HG03469 (cell line): ENCODE measurements around the gene FRAT2.
A peak's percentile ranks its signal among the peaks of the same experiment; 100 is the strongest.

Source experiments
- ATAC-seq: cut with Tn5 transposase; IDR thresholded peaks from one replicate; pipeline ENCODE4 v1.9.1; 2021; ENCODE audit warnings: mild to moderate bottlenecking, moderate library complexity, moderate number of reproducible peaks; ENCODE audit not compliant: unreplicated experiment

The FRAT2 gene

DNA sequence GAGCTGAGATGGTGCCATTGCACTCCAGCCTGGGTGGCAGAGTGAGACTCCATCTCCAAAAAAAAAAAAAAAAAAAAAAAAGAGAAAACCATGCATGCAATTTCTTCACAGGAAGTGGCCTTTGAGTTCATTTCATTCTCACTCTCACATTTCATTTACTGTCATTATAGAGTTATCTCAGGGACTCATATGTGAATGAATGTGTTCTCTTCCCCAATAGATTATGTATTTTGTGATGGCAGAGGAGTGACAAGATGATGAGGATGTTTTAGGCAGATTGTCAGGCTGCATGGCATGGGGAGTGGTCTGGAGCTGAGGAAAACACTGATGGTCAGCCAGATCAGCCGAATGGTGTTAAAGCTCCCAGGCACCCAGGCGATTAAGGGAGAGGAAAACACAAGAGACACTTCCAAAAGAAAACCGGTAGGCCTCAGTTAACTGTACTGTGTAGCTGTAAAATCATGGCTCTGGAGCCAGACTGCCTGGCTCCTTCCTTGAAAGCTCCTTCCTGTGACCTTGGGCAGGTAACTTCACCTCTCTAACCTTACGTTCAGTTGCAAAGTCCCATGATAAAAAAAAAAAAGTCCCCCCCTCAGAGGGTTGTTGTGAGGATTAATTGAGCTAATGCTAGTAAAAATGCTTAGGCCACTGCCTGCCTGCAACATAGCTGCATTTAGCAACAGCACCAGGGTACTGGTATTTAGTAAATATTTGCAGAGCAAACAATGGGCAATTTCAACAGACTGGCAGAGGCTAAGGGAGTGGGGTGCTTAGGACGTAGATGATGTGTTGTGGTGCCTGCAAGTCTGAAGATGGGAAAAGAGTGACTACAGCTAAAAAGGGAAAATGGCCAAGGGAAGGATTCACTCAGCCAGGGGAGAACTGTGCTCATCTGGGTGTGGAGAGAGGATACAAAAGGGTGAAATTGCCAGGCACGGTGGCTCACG is 6.9 kb downstream of the FRAT2 start:
- ATAC-seq, result no peak

DNA sequence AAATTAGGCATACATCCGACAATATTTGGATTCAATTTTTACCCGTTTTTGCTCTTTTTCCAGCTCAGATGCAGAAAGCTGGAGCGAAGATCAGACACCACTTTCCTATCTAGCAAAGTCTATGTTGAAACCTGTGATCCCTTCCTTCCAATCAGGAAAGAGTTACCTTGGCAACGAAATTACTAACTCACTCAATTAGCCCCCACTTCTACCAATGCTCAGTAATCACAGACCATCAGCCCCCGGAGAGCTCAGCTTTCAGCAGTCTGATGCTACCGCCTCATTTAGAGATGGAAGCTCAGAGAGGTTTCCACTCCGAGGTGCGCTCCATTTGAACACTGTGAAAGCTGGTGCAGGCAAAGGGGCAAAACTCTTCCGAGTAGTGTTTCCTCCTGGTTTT is 8.8 kb downstream of the FRAT2 start:
- ATAC-seq, result no peak

DNA sequence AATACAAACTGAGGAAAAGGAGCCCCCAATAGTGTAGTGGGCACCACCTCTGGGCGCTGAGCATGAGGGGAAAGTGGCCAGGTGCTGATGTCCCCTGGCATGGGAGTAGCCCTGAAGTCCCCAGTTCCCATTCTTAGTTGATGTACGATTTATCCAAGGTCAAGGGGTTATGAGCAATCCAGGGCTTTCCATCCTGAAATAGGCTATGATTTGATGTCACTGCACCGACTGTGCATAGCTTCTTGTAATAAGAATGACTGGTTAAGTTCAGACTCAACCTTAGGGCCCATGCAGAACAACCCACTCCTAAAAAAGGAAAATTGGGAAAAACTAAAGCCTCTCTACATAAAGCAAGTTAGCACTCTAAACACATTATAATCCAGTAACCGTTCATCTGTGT is 11.0 kb downstream of the FRAT2 start:
- no peak for ATAC-seq

DNA sequence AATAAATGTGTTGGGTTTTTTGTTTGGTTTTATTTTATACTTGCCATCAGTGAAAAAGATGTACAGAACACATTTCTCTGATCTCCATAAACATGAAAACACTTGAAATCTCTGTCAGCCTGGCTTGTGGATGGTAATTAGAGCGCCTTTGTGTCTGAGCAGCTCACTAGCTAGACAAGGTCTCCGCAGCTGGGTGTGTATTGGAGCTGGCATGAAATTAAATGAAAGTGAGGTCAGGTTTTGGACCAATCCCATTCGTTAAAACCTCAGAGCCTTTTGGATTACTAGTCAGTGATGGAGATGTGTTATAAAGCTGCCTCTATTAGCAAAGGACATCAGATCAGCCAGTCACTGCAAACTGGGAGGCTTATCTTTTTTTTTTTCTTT is 12.7 kb downstream of the FRAT2 start:
- no peak for ATAC-seq

DNA sequence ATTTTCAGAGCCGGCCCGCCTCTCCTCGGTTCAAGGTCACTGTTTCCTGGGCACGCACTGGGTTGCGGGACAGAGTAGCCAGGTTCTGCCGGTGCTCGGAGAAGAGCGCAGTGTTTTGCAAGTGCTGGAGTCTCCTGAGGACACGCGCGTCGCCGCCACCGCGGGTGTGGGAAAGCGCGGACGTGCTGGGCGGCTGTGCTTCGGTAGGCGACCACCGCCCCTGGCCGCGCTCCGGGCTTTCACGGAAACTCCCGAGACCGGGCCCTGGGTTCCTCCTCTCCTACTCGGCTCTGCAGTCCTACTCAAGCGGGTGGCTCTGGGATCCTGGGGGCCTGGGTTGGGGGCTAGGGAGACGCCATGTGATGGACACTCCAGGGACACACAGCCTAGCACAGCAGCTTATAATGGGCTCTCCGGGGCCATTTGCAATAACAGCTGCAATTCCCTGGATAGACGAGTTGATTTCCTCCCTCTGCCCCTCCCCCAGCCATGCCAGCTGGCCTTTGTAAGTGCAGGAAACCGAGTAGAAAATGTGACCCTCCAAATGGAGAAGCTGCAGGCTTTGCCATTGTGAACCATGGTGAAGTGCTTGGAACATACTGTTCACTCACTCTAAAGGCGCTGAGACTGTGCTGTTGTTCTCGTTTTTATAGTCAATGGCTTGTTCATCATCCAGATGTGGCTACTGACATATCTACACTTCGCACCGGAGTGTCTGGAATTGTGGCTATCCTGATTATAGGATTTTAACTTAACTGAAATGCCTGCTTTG is 13.3 kb downstream of the FRAT2 start:
- no peak for ATAC-seq

DNA sequence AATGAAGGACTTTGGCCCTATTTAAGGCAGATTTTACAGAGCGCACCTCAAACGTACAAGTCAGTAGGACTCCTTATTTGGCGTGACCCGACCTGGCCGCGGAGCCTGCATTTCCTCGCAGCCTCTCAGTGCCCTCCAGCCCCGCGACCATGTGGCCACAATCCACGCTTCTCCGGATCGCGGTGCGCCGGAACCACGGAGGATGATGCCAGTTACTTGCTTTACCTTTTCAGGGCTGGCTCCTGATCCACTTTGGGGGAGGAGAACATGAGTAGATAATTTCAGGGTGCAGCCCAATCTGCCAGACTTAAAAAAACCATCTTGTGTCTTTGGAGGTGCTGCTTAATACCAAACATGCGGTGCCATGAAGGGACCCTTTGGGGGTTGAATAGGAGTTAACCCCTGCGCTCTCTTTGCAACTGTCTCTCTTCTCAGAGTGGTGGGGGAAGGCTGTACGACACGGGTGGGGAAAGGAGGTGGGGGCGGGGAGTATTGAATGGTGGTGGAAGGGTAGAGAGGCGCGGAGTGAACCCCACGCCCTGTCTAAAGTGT is 14.0 kb downstream of the FRAT2 start:
- ATAC-seq, result no peak

DNA sequence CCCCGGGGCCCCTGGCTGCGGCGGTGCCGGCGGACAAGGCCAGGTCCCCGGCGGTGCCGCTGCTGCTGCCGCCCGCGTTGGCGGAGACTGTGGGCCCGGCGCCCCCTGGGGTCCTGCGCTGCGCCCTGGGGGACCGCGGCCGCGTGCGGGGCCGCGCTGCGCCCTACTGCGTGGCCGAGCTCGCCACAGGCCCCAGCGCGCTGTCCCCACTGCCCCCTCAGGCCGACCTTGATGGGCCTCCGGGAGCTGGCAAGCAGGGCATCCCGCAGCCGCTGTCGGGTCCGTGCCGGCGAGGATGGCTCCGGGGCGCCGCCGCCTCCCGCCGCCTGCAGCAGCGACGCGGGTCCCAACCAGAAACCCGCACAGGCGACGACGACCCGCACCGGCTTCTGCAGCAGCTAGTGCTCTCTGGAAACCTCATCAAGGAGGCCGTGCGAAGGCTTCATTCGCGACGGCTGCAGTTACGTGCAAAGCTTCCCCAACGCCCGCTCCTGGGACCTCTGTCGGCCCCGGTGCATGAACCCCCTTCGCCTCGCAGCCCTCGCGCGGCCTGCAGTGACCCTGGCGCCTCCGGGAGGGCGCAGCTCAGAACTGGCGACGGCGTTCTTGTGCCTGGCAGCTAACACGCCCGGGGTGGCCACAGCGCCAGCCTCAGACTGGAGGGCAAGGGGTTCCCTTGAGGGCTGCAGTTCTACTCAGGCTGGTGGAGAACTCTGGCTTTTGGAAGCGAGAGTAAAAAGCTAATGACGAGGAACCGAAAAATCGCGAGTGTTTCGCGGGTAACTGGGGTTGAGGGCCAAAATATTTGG is 14.7 kb downstream of the FRAT2 start:
- peak; percentile 12 for ATAC-seq

DNA sequence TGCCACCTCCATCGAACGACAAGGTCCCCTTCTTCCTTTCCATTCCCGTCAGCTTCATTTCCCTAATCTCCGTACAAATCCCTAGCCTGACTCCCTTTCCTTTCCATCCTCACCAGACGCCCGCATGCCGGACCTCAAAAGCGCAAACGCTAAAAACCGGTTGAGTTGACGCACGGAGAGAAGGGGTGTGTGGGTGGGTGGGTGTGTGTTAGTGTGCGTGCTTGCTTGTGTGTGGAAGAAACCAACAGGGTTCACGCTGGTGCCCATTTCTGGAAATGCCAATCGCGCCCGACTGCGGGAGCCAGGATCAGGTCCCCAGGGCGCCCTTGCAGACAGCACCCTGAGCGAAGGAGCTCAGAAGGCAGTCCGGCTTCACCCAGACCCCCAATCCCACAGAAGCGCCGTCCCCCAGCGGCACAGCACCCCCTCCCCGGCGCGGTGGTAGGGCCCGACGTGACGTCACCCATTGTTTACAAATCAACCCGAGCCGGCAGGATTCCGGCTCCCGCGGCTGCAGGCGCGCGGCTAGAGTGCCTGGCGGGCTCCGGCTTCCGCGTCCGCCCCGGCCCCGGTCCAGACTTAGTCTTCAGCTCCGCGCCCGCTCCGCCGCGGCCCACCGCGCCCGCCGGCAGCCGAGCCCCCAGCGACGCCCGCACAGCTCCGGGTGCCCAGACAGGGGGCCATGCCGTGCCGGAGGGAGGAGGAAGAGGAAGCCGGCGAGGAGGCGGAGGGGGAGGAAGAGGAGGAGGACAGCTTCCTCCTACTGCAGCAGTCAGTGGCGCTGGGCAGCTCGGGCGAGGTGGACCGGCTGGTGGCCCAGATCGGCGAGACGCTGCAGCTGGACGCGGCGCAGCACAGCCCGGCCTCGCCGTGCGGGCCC is 15.5 kb downstream of the FRAT2 start, which contains the start of gene FRAT1:
Gene FRAT1, plus strand, starts transcription at position 500 of the 880 bp plus-strand sequence. Its CDS starts 183 bp downstream, at position 683.
- peak; percentile 61 for ATAC-seq

DNA sequence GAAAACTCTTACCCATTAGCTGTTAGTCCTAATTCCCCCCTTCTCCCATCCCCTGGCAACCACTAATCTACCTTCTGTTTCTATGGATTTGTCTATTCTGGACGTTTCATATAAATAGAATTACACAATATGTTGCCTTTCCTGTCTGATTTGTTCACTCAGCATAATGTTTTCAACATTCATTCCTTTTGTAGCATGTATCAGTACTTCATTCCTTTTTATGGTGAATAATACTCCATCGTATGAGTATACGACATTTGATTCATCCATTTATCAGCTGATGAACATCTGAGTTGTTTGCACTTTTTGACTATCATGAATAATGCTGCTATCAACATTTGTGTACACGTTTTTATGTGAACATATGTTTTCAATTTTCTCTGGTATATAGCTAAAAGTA is 19.9 kb downstream of the FRAT2 start:
- no peak for ATAC-seq

DNA sequence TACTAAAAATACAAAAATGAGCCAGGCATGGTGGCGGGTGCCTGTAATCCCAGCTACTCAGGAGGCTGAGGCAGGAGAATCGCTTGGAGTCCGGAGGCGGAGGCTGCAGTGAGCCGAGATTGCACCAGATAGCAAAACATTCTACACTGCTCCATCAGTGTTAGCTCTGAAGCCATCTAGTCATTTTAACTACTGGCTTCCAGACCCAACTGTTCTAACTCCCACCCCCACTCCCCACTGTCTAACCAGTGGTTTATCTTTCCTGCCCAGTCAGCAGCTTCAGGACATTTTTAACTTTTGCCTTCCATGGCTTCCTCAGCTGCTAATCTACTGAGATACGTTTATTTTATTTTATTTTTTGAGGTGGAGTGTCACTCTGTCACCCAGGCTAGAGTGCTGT is 21.6 kb downstream of the FRAT2 start:
- ATAC-seq, result no peak

DNA sequence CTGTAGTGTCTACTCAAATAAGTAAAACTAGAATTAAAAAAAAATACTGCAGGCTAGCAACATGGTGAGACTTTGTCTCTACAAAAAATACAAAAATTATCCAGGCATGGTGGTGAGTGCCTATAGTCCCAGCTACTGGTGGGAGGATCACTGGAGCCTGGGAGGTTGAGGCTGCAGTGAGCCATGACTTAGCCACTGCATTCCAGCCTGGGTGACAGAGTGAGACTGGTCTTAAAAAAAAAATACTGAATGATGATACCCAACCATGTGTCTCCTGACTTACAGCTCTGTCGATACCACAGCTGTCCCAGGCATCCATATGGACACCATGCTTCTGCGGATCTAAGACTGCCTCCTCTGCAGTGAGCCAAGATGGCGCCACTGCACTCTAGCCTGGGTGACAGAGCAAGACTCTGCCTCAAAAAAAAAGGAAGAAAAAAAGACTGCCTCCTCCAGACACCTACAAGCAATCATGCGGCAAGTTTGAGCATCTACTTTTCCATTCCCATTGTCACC is 23.4 kb downstream of the FRAT2 start:
- ATAC-seq, result no peak

DNA sequence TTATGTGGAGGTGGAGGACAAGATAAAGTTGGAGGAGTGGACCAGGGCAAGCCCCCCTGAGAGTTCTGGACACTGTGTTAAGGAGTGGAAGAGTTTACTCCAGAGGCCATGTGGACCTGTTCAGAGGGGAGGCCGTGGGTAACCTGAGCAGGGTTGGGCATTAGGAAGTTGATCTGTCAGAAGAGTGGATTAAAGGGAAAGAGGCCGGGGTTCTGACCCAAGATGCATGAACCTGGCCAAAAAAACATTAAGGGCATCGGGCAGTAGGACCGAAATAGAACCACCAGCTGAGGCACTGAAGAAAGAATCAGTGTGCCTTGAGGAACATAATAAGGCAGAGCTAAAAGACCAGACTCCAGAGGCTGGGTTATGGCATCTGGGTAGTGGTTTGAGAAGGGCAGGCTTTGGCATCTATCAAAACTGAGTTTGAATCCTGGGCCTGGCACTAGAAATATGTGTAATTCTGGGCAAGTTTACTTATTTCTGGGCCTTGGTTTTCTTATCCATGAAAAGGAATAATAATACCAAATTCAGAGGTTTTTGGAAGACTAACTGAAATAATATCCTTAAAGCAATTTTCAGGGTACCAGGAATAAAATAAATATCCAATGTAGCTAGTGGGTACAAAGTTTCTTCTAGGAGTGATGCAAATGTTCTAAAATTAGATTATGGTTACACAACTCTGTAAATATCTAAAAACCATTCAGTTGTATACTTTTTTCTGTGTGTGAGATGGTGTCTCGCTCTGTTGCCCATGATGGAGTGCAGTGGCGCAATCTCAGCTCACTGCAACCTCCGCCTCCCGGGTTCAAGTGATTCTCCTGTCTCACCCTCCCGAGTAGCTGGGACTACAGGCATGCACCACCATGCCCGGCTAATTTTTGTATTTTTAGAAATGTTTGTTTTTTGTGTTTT is 26.4 kb downstream of the FRAT2 start:
- no peak for ATAC-seq

DNA sequence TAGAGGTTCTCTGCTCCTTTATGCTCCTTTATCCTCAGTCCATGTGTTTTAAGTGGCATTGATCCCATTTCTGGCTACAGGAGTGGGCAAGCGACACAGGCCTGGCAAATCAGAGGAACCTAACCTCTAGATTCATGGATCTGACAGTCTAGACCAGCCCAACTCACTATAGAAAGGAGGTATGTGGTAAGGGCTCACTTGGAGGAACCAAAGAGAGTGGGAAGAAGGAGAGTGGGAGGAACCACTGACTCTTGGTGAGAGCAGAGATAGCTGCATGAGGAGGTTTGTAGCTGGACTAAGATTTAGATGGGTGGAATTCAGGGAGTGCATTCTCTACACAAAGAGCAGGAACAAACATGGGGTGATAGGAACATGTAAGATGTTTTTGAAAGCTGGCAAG is 27.1 kb downstream of the FRAT2 start:
- ATAC-seq, result no peak

DNA sequence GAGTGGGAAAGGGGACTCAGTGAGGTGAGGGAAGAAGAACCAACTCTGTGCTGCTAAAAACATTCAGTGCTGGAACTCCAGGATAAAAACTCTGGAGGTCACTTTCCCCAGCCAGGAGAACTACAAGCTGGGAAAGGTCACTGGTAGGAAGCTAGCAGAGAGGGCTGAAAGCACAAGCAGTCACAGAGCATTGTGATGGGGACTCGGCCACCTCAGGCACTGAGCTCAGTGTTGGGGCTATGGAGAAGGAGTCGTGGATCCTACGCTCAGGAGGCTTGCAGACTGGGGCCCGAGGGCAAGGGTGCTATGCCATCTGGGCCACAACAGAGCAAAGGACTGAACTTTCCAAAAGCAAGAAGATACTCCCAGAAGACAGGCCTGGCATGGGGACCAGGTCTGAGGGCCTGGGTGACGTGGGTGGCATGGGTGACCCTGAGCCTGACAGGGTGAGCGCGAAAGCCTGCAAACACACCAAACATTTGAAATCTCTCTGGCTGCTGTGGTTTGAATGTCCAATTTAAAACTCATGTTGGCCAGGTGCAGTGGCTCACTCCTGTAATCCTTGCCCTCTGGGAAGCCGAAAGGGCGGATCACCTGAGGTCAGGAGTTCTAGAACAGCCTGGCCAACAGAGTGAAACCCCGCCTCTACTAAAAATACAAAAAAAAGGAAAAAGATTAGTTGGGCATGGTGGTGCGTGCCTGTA is 32.3 kb downstream of the FRAT2 start:
- no peak for ATAC-seq

DNA sequence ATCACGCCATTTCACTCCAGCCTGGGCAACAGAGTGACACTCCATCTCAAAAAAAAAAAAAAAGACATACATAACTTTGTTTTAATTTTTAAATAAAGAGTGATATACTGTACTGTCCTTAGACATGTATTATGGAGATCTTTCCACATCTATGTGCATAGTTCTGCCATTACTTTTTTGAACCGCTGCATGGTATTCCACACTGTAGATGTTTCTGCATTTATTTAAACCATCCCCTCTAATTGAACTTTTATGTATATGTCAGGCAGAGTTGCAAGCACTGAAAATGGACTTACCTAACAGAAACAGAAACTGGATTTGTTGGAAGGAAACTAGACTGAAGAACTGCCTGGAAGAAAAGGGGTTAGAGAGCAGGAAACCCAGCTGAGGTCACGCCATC is 33.5 kb downstream of the FRAT2 start:
- ATAC-seq, result no peak

DNA sequence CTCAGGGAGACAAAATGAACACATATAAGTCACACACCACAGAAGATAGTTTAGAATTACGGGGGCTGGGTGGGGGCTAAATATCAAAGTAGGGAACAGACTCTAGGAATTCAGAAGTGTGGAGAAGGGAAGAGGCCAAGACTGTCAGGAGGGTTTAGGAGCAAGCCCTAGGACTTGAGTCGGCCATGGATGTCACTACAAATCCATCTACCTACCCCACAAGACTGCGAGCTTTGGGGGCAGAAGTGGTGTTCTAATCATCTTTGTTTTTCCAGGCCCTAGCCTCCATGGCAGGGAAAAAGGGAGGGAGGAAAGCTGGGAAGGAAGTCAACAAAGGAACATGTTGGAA is 36.3 kb downstream of the FRAT2 start:
- ATAC-seq, result no peak

DNA sequence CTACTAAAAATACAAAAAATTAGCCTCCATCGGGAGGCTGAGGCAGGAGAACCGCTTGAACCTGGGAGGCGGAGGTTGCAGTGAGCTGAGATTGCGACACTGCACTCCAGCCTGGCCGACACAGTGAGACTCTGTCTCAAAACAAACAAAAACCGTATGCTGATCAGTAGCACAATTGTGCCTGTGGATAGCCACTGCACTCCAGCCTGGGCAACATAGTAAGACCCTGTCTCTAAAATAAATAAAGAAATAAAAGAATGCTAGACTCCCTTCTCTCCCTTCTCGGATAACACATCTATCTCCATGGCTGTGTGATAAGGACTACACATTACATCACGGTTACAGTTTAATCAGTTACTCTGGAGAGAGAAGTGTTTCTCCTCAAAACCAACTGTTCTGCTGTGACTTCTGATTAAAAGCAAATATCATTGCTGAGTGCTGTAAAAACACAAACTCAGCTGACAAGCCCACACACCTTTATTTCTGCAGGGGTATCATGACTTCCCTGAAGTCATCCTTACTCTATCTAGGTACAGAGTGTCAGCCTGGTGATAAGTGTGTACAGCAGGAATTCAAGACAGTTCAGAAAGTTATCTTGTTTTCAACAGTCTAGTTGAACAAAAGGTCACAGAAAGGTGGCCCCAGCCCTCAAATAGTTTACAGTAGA is 36.8 kb downstream of the FRAT2 start:
- ATAC-seq, result no peak

DNA sequence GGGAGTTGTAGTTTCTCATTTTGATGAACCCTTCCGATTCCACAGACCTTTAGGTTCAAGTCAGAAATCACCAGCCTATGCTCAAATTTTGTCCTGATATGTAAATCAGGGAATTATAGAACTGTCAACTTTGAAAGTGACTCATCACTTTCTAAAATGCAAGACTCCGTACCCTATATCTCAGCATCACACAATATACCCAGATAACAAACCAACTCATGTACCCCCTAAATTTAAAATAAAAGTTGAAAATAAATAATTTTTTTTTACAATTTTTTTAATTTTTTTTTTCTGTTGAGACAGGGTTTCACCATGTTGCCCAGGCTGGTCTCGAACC is 41.7 kb downstream of the FRAT2 start:
- ATAC-seq, result no peak
